Activated naive CD4-positive, alpha-beta T cell treated with anti-CD3 and anti-CD28 coated beads, Interleukin-2, amount 10 ng/mL, durations not matched to agents 7 days and 5 days (primary cell): ENCODE results near the gene KLHL26.

ENCODE experiments used
- CTCF ChIA-PET: fragments of 350-600 bp; sonication (Branson Sonifier 250); formaldehyde crosslinking; loops from one replicate; lab custom pipeline; 2021; ENCODE audit warnings: antibody characterized with exemption; lab: Charles Lee
- DNase-seq: peaks from one replicate; pipeline ENCODE4 v3.0.0-alpha.2; 2020
- H3K27ac Mint-ChIP-seq: one replicate; pipeline ENCODE4 v1.8.0; 2021; ENCODE audit warnings: mild to moderate bottlenecking, moderate library complexity, mixed read lengths
- H3K27me3 Mint-ChIP-seq: one replicate; pipeline ENCODE4 v1.8.0; 2021; ENCODE audit warnings: mild to moderate bottlenecking, mixed read lengths
- H3K36me3 Mint-ChIP-seq: one replicate; pipeline ENCODE4 v1.8.0; 2021; ENCODE audit warnings: mixed read lengths
- H3K4me1 Mint-ChIP-seq: one replicate; pipeline ENCODE4 v1.8.0; 2021; ENCODE audit warnings: mixed read lengths
- H3K4me3 Mint-ChIP-seq: one replicate; pipeline ENCODE4 v1.8.0; 2021; ENCODE audit warnings: mild to moderate bottlenecking, moderate library complexity, mixed read lengths
- H3K9me3 Mint-ChIP-seq: one replicate; pipeline ENCODE4 v1.8.0; 2021; ENCODE audit warnings: mixed read lengths

Gene KLHL26

DNA sequence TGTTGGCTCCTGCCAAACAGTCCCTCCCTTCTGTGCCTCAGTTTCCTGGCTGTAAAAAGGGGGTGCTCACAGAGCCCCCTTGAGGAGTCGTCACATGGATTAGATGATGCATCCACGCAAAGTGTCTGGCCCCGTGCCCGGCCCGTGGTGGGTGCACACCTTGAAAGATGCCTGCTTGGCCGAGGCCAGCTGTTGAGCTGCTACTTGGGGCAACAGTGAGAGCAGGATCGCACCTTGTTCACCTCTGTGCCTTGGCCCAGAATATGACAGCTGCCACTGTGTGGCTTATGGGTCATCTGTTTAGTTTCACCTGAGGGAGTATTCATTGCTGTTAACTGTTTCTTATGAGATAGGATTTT lies 64.4 kb downstream of the KLHL26 start:
- no peaks in the 10 kb centered on the region for H3K9me3 Mint-ChIP-seq
- no peak for DNase-seq
- peak overlapping the region; percentile 90 for H3K27ac Mint-ChIP-seq
- peaks cover 31% of the 10 kb centered on the region for H3K4me1 Mint-ChIP-seq
- H3K27me3 Mint-ChIP-seq: no peaks in the 10 kb centered on the region
- peak overlapping the region; percentile 62 for H3K4me3 Mint-ChIP-seq
- no peaks in the 10 kb centered on the region for H3K36me3 Mint-ChIP-seq
- CTCF ChIA-PET: no interaction called here

DNA sequence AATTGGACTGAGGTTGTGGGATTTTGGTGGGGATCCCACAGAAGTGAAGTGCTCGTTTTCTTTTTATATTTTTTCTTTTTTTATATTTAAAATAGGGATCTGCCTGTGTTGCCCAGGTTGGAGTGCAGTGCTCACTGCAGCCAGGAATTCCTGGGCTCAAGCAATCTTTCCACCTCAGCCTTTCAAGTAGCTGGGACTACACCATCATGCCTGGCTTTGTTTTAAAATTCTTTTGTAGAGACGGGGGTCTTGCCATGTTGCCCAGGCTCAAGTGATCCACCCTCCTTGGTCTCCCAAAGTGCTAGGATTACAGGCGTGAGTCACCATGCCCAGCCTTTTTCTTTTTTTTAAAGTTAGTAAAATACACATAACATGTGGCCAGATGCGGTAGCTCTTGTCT lies 67.2 kb downstream of the KLHL26 start:
- H3K4me3 Mint-ChIP-seq: no peak overlapping the region
- no peak overlapping the region for H3K27ac Mint-ChIP-seq
- H3K36me3 Mint-ChIP-seq: no peaks in the 10 kb centered on the region
- no peak for DNase-seq
- peaks cover 25% of the 10 kb centered on the region for H3K4me1 Mint-ChIP-seq
- H3K27me3 Mint-ChIP-seq: no peaks in the 10 kb centered on the region
- no peaks in the 10 kb centered on the region for H3K9me3 Mint-ChIP-seq
- CTCF ChIA-PET: interaction anchor here (0.6 kb wide), 1 partner anchor 161 kb away, joined by 3 read pairs; no protein-coding TSS in a partner anchor

DNA sequence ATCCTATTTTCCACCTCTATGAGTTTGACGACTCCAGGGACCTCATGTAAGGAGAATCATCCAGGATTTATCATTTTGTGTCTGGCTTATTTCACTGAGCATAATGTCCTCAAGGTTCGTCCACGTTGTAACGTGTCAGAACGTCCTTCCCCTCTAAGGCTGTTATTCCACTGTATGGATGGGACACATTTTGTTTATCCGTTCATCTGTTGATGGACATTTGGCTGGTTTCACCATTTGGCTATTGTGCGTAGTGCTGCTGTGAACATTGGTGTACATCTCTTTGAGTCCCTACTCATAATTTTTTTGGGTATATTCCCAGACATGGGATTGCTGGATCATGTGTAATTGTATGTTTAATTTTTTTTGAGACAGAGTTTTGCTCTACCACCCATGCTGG lies 68.1 kb downstream of the KLHL26 start:
- Mint-ChIP-seq H3K4me3 (no peak overlapping the region), H3K9me3 (no peaks in the 10 kb centered on the region), H3K4me1 (peaks cover 16% of the 10 kb centered on the region), H3K27ac (no peak overlapping the region), H3K27me3 (no peaks in the 10 kb centered on the region), H3K36me3 (no peaks in the 10 kb centered on the region)
- no peak for DNase-seq
- CTCF ChIA-PET: no interaction called here

DNA sequence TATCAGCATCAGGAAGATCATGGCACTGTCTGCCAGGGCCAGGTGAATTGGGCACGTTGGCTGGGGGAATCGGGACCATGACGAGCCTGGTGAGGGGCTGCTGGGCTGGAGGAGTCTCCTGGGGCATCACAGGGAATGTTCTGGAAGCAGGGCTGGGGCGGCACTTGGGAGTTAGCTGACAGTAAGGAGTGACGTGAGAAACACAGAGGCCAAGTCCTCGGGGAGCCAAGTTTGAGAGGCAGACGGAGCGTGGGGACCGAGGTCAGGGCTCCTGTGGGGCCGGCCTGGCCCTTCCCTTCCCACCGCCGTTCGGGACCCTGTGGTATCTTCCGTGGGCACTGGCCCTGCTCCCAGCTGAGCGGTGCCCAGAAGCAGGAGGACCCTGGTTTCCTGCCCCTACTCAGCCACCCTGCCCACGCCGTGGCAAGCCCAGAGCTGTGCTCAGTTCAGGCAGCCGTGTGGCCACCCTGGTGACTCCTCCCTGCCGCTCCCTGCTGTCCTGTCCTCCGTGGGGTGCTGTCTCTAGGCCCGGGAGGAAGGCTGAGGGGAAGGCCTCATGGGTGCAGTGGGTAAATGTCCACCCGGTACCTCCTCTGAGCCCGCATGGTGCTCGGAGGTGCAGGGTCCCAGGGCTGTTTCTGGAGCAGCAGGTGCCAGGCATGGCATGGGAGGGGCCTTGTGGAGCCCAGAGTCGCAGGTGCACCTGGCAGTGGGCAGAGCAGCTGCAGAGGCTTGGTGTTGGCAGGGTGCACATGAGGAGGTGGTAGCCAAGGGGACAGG lies 71.8 kb downstream of the KLHL26 start:
- H3K9me3 Mint-ChIP-seq: no peaks in the 10 kb centered on the region
- no peak for DNase-seq
- H3K4me3 Mint-ChIP-seq: no peak overlapping the region
- no peaks in the 10 kb centered on the region for H3K27me3 Mint-ChIP-seq
- CTCF ChIA-PET: no interaction called here
- peaks cover 2% of the 10 kb centered on the region for H3K4me1 Mint-ChIP-seq
- H3K36me3 Mint-ChIP-seq: no peaks in the 10 kb centered on the region
- H3K27ac Mint-ChIP-seq: no peak overlapping the region

DNA sequence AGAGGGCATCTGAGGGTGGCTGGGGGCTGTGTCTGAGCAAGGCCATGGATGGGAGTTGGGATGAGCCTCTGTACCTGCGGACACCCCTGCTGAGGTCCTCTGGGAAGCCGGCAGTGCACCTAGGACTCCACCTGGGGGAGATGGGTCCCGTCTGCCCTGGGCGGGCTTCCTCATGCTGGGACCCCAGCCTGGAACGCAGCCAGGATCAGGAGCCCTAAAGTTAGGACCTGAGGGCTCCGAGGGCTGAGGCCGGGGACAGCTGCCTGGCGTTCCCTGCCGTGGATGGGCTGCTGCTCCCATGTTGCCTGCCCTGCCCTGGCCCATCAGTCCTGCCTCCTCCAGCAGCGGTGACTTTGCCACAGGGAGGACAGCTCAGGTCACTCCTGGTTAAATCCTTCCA lies 72.7 kb downstream of the KLHL26 start:
- no peaks in the 10 kb centered on the region for H3K27me3 Mint-ChIP-seq
- H3K27ac Mint-ChIP-seq: no peak overlapping the region
- no peaks in the 10 kb centered on the region for H3K36me3 Mint-ChIP-seq
- no peak overlapping the region for H3K4me3 Mint-ChIP-seq
- H3K4me1 Mint-ChIP-seq: peaks cover 2% of the 10 kb centered on the region
- DNase-seq: no peak
- H3K9me3 Mint-ChIP-seq: no peaks in the 10 kb centered on the region
- CTCF ChIA-PET: no interaction called here

DNA sequence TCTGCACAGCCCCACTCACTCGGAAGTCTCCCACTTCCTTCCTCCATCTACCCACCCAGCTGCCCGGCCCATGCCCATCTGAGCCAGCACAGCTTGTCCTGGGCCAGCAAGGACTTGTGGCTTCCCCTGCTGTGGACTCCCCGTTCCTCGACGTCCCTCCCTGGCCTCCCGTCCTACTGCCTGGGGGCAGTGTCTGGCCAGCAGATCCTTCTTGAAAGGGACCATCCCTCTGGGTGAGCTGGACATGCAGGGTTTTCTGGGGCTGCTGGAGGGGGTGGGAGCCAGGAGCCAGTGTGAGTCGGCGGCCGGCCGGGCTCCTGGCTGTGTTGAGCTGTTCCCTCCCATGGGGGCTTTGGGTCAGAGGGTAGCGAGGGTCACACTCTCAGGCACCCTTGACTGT lies 73.4 kb downstream of the KLHL26 start:
- H3K4me1 Mint-ChIP-seq: no peaks in the 10 kb centered on the region
- H3K27ac Mint-ChIP-seq: peak overlapping the region; percentile 14
- DNase-seq: no peak
- CTCF ChIA-PET: no interaction called here
- no peaks in the 10 kb centered on the region for H3K27me3 Mint-ChIP-seq
- no peaks in the 10 kb centered on the region for H3K9me3 Mint-ChIP-seq
- no peak overlapping the region for H3K4me3 Mint-ChIP-seq
- no peaks in the 10 kb centered on the region for H3K36me3 Mint-ChIP-seq

DNA sequence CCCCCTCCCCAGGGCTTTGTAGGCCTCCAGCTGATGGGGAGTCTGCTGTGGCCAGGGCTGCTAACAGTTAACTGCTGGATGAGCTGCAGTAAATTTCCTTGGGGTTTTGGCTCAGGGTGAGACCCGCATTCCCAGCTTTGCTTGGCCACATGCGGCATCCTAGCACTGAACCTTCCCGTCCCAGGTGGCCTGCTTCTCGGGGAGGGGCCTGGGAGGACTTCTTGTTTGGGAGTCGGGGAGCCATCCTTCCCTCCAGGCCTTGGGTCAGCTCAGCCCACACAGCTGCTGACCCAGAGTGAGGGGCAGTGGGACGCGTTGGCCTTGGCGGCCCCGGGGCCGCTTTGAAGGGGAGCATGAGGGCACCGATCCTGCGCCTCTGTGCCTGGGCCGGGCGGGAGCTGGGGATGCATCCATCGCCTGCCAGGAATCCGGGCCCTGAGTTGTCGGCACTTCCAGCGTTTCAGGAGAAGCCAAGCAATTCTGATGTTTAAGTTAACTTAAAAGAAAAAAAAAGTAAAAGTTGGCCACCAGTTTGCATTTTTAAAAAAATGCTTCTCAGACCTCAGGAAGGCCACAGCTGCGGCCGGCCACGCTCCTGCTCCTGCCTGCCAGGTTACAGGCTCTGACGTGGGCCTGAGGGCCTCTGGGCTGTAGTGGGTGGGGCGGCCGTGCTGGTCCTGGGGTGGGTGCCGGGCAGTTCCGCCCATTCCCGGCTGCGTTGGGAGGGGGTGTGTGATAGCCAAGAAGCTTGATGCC lies 74.3 kb downstream of the KLHL26 start:
- Mint-ChIP-seq H3K4me1 (no peaks in the 10 kb centered on the region), H3K9me3 (no peaks in the 10 kb centered on the region), H3K27ac (no peak overlapping the region), H3K27me3 (no peaks in the 10 kb centered on the region), H3K4me3 (no peak overlapping the region), H3K36me3 (no peaks in the 10 kb centered on the region)
- CTCF ChIA-PET: no interaction called here
- no peak for DNase-seq

DNA sequence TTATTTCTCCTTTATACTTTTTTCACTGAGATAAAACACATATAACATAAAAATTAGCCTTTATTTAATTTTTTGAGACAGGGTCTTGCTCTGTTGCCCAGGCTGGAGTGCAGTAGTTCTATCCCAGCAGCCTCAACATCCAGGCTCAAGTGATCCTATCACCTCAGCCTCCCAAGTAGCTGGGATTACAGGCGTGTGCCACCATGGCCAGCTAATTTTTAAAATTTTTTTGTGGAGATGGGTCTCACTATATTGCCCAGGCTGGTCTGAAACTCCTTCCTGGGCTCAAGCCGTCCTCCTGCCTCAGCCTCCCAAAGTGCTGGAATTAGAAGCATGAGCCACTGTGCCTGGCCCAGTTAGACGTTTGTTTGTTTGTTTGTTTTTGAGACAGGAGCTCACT lies 75.1 kb downstream of the KLHL26 start:
- no peaks in the 10 kb centered on the region for H3K9me3 Mint-ChIP-seq
- no peaks in the 10 kb centered on the region for H3K27me3 Mint-ChIP-seq
- no peak overlapping the region for H3K27ac Mint-ChIP-seq
- DNase-seq: no peak
- H3K4me1 Mint-ChIP-seq: no peaks in the 10 kb centered on the region
- no peak overlapping the region for H3K4me3 Mint-ChIP-seq
- no peaks in the 10 kb centered on the region for H3K36me3 Mint-ChIP-seq
- CTCF ChIA-PET: no interaction called here

DNA sequence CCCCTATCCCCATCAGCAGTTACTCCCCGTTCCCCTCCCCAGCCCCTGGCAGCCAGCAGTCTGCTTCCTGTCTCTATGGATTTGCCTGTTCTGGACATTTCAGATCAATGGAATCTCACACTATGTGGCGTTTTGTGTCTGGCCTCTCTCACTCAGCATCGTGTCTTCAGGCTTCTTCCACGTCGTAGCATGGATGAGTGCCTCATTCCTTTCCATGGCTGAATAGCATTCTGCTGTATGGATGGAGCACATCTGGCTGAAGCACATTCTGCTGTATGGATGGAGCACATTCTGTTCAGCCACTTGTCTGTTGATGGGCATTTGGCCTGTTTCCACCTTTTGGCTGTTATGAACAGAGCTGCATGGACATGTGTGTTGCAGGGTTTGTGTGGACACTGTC lies 76.2 kb downstream of the KLHL26 start:
- DNase-seq: no peak
- H3K4me3 Mint-ChIP-seq: no peak overlapping the region
- H3K4me1 Mint-ChIP-seq: peaks cover under 1% of the 10 kb centered on the region
- no peaks in the 10 kb centered on the region for H3K9me3 Mint-ChIP-seq
- no peaks in the 10 kb centered on the region for H3K27me3 Mint-ChIP-seq
- CTCF ChIA-PET: no interaction called here
- no peaks in the 10 kb centered on the region for H3K36me3 Mint-ChIP-seq
- no peak overlapping the region for H3K27ac Mint-ChIP-seq

DNA sequence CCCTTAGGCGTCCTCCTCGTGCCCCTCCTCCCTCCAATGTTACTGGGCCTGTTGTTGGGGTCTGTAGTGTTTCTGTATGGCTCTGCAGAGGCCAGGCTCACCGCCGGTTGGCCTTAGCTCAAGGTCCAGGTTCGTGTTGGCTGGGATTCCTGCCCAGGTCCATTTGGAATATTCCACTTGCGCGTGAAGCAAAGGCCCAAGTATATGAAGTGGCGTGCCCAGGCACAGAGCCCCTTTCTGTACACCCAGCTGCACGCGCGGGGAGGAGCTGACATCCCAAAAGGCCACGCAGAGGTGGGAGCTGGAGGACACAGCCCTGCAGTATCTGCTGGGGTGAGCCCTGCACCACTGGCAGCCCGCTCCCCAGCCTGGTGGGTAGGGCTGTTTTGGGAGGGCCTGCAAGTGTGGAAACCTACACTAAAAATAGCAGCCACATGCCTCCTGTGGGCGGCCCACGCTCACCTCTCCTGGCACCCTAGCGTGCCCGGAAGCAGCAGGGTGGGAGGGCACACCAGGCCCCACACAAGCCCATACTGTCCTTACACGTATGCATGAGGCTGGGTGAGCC lies 76.8 kb downstream of the KLHL26 start:
- no peaks in the 10 kb centered on the region for H3K27me3 Mint-ChIP-seq
- no peak overlapping the region for H3K27ac Mint-ChIP-seq
- CTCF ChIA-PET: no interaction called here
- H3K4me3 Mint-ChIP-seq: no peak overlapping the region
- no peaks in the 10 kb centered on the region for H3K9me3 Mint-ChIP-seq
- H3K4me1 Mint-ChIP-seq: peaks cover 2% of the 10 kb centered on the region
- no peak for DNase-seq
- no peaks in the 10 kb centered on the region for H3K36me3 Mint-ChIP-seq

DNA sequence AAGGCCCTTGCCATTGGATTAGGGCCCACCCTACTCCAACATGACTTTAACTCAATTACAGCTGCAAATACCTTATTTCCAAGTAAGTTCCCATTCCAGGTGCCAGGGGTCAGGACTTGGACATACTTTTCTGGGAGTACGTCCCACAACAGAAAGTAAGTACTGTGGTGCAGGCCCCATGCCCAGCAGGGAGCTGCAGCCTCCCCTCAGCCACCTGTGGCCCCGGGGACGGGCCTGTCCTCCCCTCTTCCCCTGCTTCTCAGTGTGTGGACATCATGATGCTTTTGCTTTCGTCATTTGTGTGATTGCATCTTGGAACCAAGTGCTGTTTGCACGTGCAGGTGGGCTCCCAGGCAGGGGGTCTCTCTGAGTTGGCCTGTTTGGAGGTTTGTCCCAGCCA lies 78.6 kb downstream of the KLHL26 start:
- Mint-ChIP-seq H3K4me3 (no peak overlapping the region), H3K4me1 (peaks cover 2% of the 10 kb centered on the region), H3K36me3 (no peaks in the 10 kb centered on the region), H3K27ac (no peak overlapping the region), H3K27me3 (no peaks in the 10 kb centered on the region), H3K9me3 (no peaks in the 10 kb centered on the region)
- CTCF ChIA-PET: no interaction called here
- DNase-seq: no peak

DNA sequence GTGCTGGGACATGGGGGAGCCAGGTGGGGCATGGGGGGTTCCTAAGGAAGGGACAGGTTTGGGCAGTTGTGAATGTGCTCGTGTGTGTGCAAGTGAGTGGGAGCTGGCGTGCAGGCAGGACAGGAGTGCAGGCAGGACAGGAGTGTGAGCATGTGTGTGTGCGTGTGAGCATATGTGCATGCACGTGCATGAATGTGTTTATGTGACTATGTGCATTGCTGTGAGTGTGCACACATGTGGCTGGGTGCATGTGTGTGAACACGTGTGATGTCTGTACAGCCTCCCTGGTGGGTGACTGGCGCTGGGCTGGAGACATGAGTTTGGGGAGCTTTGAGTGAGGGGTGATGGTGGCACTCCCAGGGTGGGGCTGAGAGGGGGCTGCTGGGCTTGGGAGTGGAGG lies 80.0 kb downstream of the KLHL26 start:
- H3K9me3 Mint-ChIP-seq: no peaks in the 10 kb centered on the region
- no peak overlapping the region for H3K4me3 Mint-ChIP-seq
- H3K36me3 Mint-ChIP-seq: no peaks in the 10 kb centered on the region
- no peak overlapping the region for H3K27ac Mint-ChIP-seq
- CTCF ChIA-PET: interaction anchor here (0.7 kb wide), 1 partner anchor 131 kb away, joined by 3 read pairs; no protein-coding TSS in a partner anchor
- H3K4me1 Mint-ChIP-seq: peaks cover 2% of the 10 kb centered on the region
- DNase-seq: no peak
- H3K27me3 Mint-ChIP-seq: no peaks in the 10 kb centered on the region

DNA sequence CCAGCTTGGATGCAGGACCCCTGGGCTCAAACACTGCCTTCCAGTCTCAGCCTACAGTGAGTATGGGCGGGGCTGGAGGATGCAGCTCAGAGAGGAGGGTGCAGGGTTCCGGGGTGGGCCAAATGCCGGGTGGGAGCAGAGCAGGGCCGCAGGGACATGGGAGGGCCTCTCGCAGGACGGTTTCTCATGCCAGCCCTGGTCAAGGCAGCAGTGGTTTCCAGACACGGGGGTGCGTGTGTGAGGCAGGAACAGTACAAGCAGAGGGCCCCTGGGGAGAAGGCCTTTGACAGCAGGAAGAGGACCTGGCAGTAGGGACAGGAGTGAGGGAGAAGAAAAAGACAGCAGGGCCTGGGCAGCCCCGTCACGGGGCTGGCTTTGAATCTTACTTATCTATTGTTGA lies 80.8 kb downstream of the KLHL26 start:
- peak overlapping the region; percentile 45 for H3K27ac Mint-ChIP-seq
- peaks cover 2% of the 10 kb centered on the region for H3K4me1 Mint-ChIP-seq
- no peaks in the 10 kb centered on the region for H3K36me3 Mint-ChIP-seq
- H3K9me3 Mint-ChIP-seq: no peaks in the 10 kb centered on the region
- no peak for DNase-seq
- no peak overlapping the region for H3K4me3 Mint-ChIP-seq
- H3K27me3 Mint-ChIP-seq: no peaks in the 10 kb centered on the region
- CTCF ChIA-PET: no interaction called here

DNA sequence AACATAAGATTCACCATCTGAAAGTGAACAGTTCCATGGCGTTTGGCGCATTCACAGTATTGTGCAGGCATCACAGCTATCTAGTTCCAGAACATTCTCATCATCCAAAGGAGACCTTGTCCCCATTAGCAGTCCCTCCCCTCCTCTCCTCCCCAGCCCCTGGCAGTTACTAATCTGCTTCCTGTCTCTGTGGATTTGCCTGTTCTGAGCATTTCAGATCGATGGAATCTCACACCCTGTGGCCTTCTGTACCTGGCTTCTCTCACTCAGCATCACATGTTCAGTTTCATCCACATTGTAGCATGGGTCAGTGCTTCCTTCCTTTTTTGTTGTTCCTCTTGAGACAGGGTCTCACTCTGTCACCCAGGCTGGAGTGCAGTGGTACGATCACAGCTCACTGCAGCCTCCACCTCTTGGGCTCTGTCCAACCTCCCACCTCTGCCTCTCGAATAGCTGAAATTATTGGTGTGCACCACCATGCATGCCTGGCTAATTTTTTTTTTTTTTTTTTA lies 81.2 kb downstream of the KLHL26 start:
- no peaks in the 10 kb centered on the region for H3K27me3 Mint-ChIP-seq
- H3K27ac Mint-ChIP-seq: no peak overlapping the region
- CTCF ChIA-PET: no interaction called here
- H3K9me3 Mint-ChIP-seq: no peaks in the 10 kb centered on the region
- no peaks in the 10 kb centered on the region for H3K36me3 Mint-ChIP-seq
- peaks cover 2% of the 10 kb centered on the region for H3K4me1 Mint-ChIP-seq
- DNase-seq: no peak
- no peak overlapping the region for H3K4me3 Mint-ChIP-seq
